Stimulated activated CD4-positive, alpha-beta T cell treated with anti-CD3 and anti-CD28 coated beads, Interleukin-1b, Interleukin-23, amount 100 ng/mL, for 1 hour (primary cell): ENCODE measurements around the gene FXN.
"Not testable (repeated sequence)": the region's sequence is repeated elsewhere in the genome, so short reads cannot be mapped to it uniquely, and the experiment has no call there.

Experiments
- DNase-seq, 2 donors: peaks; one replicate each; pipeline ENCODE4 v3.0.0-alpha.2; 2020; ENCODE audit warnings: low read depth in 2 of 2

FXN gene

GRCh38 chr9:69103348-69103996, 67.9 kb downstream of the FXN start:
- not testable (repeated sequence) for DNase-seq

DNA sequence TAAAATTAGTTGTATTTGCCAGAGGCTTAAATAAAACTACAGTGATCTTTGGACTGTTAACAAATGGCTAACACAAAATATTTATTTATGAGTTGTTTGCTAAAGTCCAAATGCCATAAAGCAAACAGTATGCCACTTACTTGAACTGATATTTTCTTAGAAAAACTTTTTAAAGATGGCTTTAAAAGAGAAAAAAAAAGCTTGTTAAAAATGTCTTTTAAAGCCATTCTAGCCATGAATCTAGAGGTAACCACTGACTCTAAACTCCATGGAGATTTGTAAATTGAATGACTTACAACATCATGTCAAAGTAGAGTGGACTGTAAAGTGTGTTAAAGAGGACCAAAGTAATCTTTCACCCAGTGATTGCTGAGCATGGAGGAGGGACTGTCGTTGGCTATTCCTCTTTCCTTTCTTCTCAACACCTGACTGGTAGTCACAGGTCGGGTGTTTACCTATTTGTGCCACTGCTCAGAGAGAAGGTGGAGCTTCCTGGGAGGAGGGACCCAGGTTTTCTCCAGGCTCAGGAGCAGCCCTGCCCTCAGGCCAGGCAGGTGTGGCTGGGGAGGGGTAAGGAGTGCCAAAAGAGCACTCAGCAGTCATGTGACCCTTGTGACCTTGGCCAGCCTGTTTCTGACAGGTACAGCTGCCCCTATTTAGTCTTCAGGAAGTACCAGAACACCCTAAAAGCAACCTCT, 69.4 kb downstream of the FXN start:
- no peak for DNase-seq

- no peak for DNase-seq
Measured at GRCh38 chr9:69107771-69108170, 72.2 kb downstream of the FXN start.

GRCh38 chr9:69108706-69109105, 73.2 kb downstream of the FXN start:
- DNase-seq = not testable (repeated sequence)

DNA sequence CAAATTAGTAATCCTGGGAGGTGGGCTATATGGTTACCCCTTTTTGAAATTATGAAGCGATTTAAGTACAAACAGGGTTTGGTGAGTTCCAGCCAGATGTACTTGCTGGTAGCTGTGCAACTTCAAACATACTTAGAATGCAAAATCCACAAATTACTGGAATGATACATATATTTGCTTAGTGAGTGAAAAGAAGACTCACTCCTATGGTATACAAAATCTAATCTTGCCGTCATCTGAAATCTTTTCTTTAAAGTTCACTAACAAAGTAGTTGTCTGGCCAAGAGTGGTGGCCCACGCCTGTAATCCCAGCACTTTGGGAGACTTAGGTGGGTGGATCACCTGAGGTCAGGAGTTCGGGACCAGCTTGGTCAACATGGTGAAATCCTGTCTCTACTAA, 73.6 kb downstream of the FXN start:
- DNase-seq = no peak

DNA sequence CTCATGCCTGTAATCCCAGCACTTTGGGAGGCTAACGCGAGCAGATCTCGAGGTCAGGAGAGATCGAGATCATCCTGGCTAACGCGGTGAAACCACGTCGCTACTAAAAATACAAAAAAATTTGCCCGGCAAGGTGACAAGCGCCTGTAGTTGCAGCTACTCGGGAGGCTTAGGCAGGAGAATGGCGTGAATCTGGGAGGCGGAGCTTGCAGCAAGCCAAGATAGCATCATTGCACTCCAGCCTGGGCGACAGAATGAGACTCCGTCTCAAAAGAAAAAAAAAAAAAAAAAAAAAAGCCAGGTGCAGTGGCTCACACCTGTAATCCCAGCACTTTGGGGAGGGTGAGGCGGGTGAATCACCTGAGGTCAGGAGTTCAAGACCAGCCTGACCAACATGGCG, 77.1 kb downstream of the FXN start:
- DNase-seq = not testable (repeated sequence)

- DNase-seq = no peak
Measured at GRCh38 chr9:69115621-69116020, 80.1 kb downstream of the FXN start.

GRCh38 chr9:69118656-69119055, 83.1 kb downstream of the FXN start:
- DNase-seq = no peak

DNA sequence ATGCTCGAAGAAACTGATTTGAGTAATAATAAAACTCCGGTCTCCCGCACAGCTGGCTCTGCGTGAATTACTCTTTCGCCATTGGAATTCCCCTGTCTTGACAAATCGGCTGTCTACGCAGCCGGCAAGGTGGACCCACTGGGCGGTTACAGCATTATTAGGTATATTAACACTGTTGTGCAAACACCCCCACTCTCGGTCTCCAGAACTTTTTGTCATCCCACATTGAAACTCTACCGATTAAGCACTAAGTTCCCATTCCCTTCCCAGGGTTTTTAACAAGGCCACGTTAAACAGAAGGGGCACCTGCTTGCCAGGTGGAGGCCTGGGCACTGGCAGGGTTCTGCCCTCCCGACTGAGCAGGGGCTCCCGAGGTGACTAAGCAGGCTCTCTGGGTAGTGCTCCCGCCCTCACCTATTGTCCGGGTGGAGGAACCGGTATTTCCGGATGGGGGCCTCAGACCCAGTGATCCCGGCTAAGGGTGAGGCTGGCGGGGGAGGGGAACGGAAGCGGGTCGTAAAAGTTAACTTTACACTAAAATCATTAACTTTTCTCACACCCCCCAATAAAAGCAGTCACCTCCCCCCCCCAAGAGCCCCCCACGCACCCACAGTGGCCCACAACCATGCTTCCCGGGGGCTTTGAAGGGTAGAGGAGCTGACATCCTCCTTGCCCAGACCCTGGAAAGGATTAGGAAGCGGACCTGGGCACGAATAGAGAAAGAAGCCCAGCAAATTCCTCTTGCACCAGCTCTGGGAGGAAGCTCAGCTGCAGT, 85.0 kb downstream of the FXN start:
- DNase-seq = no peak

DNA sequence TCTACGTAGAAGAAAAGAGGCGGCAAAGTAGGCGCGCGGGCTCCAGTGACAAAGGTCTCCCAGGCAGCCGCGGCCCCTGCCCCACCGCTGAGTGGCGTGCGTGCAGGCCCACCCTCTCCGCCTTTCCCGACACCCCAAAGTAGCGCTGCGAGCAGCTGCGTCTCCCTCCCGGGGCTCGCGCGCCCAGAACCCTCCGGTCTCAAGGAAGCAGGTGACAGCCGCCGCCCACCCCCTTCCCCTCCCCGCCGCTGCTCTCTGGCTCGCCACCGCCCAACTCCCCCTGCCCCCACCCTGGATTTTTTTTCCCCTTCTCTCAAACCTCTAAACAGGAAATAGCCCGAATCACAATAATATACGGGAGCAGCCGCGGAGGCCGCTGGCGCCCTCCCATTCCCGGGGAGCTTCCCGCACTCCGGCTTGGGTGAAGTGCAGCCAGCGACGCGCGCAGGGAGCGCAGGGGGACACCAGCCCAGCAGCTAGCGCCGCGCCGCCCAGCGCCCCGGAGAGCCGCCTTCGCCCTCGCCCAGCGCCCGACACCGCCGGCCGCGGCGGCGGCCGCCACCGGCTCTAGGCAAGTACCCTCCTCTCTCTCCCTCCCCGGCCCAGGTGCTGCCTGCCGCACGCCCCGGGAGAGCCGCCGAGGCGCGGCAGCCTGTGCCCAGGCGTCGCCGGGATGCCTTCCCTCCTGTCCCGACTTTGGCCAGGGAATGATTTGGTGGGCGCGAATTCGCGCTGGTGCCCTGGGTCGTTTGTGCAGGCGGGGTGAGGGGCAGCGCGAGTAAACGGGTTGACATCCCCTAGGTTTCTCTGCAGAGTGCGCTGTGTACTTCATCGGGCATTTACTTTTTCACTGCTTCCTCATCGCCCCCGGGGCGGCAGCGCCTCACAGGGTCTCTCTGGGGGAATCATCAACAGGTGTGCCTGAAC, 85.9 kb downstream of the FXN start:
- no peak for DNase-seq

DNA sequence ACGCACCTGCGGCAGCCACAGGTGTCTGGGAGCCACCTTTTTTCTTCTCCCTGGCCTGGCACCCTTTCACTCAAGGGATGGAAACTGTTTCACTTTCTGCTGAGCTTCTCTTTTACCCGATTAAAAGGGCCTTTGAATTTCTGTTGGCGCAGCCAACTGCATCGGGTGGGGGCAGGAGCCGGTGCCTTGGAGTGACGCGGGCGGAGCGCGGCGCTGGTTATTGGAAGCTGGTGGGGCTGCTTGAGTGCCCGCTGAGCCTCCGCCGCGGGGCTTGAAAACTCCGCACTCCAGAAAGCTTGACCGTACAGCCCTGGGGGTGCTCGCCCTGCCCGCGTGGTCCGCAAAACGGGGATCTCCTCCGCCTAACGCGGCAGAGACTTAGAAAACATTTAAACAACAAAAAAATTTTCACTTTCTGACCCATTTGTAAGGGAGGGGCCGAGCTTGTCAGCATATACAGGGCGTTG, 86.6 kb downstream of the FXN start:
- DNase-seq = no peak

- DNase-seq = no peak
Measured at GRCh38 chr9:69122549-69123141, 87.1 kb downstream of the FXN start.

DNA sequence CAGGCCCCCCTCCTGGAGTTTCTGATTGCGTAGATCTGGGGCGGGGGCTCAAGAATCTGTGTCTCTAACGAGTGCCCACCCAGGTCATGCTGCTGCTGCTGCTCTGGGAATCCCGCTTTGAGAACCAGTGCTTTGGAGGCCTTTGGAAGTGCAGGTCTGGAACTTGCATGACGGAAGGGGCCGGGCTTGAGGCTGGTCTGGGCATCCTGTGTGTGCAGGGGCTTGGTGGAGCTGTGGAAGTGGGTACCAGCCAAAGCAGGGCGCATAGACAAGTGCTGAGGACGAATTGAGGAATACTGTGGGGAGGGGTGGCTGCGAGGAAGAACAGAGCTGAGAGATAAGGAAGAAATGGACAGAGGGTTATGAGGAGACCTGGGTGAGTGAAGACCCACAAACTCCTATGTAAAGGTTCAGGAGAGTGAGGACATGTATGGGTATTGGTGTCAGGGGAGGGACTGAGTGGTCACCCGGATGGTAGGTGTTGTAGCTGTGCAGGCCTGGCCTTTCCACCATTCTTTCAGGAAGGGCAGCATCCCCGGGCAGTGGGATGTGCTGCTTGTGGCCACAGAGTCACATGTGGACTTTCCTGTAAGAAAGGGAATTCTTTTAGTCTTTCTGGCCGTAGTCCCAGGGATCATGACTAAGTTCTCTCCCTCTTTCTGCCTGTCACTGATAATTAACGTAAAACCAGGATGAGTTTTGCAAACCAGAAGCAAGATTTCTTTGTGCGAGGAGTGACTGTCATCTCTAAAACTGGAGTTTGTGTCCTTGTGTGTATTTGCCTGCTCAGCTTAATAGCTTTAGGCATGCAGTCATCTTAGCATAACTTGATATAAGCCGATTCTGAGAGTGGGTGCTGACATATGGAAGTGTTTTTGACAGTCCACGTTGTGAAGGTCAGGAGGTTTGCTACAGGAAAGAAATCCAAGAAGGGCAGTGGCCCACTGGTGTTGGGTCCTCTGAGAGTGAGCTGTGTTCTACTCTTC, 95.2 kb downstream of the FXN start:
- no peak for DNase-seq

DNA sequence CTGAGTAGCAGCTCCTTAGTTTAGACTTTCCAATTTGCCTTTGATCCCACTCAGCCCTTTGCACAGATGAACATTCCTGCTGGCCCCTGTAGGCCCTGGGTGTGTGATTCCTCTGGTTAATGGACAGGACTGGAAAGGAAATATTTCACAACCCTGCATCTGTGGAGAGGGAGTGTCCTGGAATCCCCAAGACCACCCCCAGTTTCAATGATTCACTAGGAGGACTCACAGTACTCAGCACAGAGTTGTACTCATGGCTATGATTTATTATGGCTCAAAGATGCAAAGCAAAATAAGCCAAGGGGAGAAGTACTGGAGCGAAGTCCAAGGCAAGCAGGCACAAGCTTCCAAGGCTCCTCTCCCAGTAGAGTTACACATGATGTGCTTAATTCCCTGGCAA, 96.1 kb downstream of the FXN start:
- DNase-seq = no peak

- DNase-seq = no peak
Measured at GRCh38 chr9:69132361-69132760, 96.8 kb downstream of the FXN start.

- no peak for DNase-seq
Measured at GRCh38 chr9:69134412-69134811, 98.9 kb downstream of the FXN start.

GRCh38 chr9:69136185-69136584, 100.6 kb downstream of the FXN start:
- no peak for DNase-seq

- no peak for DNase-seq
Measured at GRCh38 chr9:69136779-69137178, 101.2 kb downstream of the FXN start.

- DNase-seq = no peak
Measured at GRCh38 chr9:69137311-69137710, 101.8 kb downstream of the FXN start.

DNA sequence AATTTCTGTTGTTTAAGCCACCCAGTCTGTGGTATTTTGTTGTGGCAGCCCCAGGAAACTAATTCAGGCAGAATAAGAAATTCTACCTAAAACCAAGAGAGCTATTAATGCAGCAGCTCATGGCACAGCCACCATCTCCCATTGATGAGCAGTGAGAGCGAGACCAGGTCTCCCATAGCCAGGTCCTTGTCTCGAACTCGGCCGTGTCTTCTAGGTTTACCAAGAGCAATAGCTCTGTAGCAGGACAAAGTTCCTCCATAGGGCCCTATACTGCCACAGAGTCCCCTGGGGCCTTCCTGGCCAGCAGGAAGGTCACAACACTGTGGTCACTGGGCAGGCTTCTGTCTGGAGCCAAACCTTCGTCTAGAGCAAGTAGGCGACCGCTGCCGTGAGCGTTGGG, 104.0 kb downstream of the FXN start:
- no peak for DNase-seq
